H1 (cell line): ENCODE data around the gene CSTF2T. TPM values are rescaled to one million over a fixed set of nuclear protein-coding genes. Genes with fewer than 3 reads are reported as not detected.

Experiments
- CTCF ChIA-PET: fragments of 300-600 bp; sonication (Branson Sonifier 250); formaldehyde crosslinking; loops from one replicate; lab custom pipeline; 2021; ENCODE audit not compliant: partially characterized antibody; lab: Charles Lee
- POLR2A ChIA-PET: fragments of 300-600 bp; sonication (Branson Sonifier 250); formaldehyde crosslinking; loops from one replicate; lab custom pipeline; 2021; ENCODE audit warnings: inconsistent platforms; ENCODE audit not compliant: partially characterized antibody; lab: Charles Lee
- DNase-seq, 2 experiments: peaks; one replicate each; pipeline versions ENCODE4 v3.0.0 to v3.0.0-alpha.2; 2010 to 2022; ENCODE audit warnings: low spot score in 2 of 2, low read depth in 1 of 2, mixed read lengths in 1 of 2
- FAIRE-seq: peaks from 2 replicates; lab custom pipeline; 2011; peaks lifted over from hg19 to GRCh38; lab: Jason Lieb, UNC
- H2AFZ ChIP-seq: 2 replicates; pipeline ENCODE4 v1.8.1; 2012; ENCODE audit warnings: low read length, inconsistent platforms
- H2AK5ac ChIP-seq: 2 replicates; pipeline ENCODE4 v1.6.1; 2013; ENCODE audit warnings: low read depth, low read length
- H2BK120ac ChIP-seq: replicated peaks from 2 replicates; pipeline ENCODE3; 2013; ENCODE audit warnings: low read depth, low read length, inconsistent platforms
- H2BK12ac ChIP-seq: 2 replicates; pipeline ENCODE4 v1.6.1; 2013; ENCODE audit warnings: low read depth, low read length
- H2BK15ac ChIP-seq: 2 replicates; pipeline ENCODE4 v1.6.1; 2013; ENCODE audit warnings: low read length
- H2BK20ac ChIP-seq: 2 replicates; pipeline ENCODE4 v1.6.1; 2013; ENCODE audit warnings: low read length
- H2BK5ac ChIP-seq: 2 replicates; pipeline ENCODE4 v1.6.1; 2013; ENCODE audit warnings: low read depth, low read length
- H3K14ac ChIP-seq: 2 replicates; pipeline ENCODE4 v1.6.1; 2013; ENCODE audit warnings: inconsistent platforms; ENCODE audit not compliant: insufficient read length
- H3K18ac ChIP-seq: 2 replicates; pipeline ENCODE4 v1.6.1; 2013; ENCODE audit warnings: low read length; ENCODE audit errors: extremely low read depth
- H3K23ac ChIP-seq: 2 replicates; pipeline ENCODE4 v1.6.1; 2013; ENCODE audit warnings: inconsistent platforms; ENCODE audit not compliant: insufficient read length
- H3K23me2 ChIP-seq: 2 replicates; pipeline ENCODE4 v1.6.1; 2013; ENCODE audit warnings: low read depth, low read length
- H3K27ac ChIP-seq: 2 replicates; pipeline ENCODE4 v1.6.1; 2011; ENCODE audit warnings: low read depth, low read length, inconsistent platforms
- H3K27me3 ChIP-seq, 4 experiments: replicated peaks in 1 of 4; 1 replicate in 1 of 4; 2 replicates in 3 of 4; pipeline versions ENCODE4 v1.6.1 to v1.8.1; 2011 to 2013; ENCODE audit warnings: low read length in 3 of 4, mild to moderate bottlenecking in 3 of 4, inconsistent platforms in 2 of 4, mixed read lengths in 2 of 4, moderate library complexity in 1 of 4; ENCODE audit not compliant: control insufficient read depth in 3 of 4, insufficient read depth in 3 of 4; ENCODE audit errors: extremely low read depth in 1 of 4
- H3K36me3 ChIP-seq, 4 experiments: 2 replicates each; pipeline versions ENCODE4 v1.6.1 to v1.8.1; 2011 to 2013; ENCODE audit warnings: mild to moderate bottlenecking in 4 of 4, low read length in 3 of 4, moderate library complexity in 2 of 4, control low read depth in 1 of 4, inconsistent platforms in 1 of 4; ENCODE audit not compliant: insufficient read depth in 4 of 4, control insufficient read depth in 2 of 4
- H3K4ac ChIP-seq: replicated peaks from 2 replicates; pipeline ENCODE3; 2013; ENCODE audit warnings: low read length, low read depth, mixed read lengths, inconsistent platforms; ENCODE audit not compliant: insufficient read length
- H3K4me1 ChIP-seq, 4 experiments: replicated peaks in 1 of 4; 1 replicate in 1 of 4; 2 replicates in 3 of 4; pipeline versions ENCODE4 v1.6.1 to v1.8.1; 2011 to 2013; ENCODE audit warnings: low read length in 3 of 4, inconsistent platforms in 2 of 4, mixed read lengths in 1 of 4; ENCODE audit not compliant: insufficient read depth in 4 of 4, control insufficient read depth in 3 of 4
- H3K4me2 ChIP-seq, 2 experiments: 2 replicates each; pipeline versions ENCODE4 v1.6.1 to v1.8.1; 2011 to 2013; ENCODE audit warnings: low read depth in 2 of 2, low read length in 2 of 2, control low read depth in 1 of 2, inconsistent platforms in 1 of 2, mild to moderate bottlenecking in 1 of 2; ENCODE audit not compliant: insufficient read depth in 1 of 2
- H3K4me3 ChIP-seq, 4 experiments: fragments of 200-600, 300-600 bp in 1 of 4; sonication (generic), shearing (Covaris generic), sonication (Bioruptor Twin) in 1 of 4; 2 replicates each; pipeline versions ENCODE4 v1.5.1 to v1.8.1; 2011 to 2016; ENCODE audit warnings: low read length in 4 of 4, low read depth in 3 of 4, control low read depth in 2 of 4, inconsistent platforms in 2 of 4, mild to moderate bottlenecking in 2 of 4, mixed read lengths in 1 of 4, moderate library complexity in 1 of 4; ENCODE audit not compliant: insufficient read depth in 2 of 4; ENCODE audit errors: extremely low read depth in 1 of 4
- H3K56ac ChIP-seq: replicated peaks from 2 replicates; pipeline ENCODE3; 2013; ENCODE audit warnings: low read depth, mild to moderate bottlenecking, mixed read lengths, low read length, inconsistent platforms; ENCODE audit not compliant: insufficient read length
- H3K79me1 ChIP-seq: 2 replicates; pipeline ENCODE4 v1.6.1; 2013; ENCODE audit warnings: low read depth, low read length, control low read depth
- H3K79me2 ChIP-seq, 2 experiments: 2 replicates each; pipeline versions ENCODE4 v1.6.1 to v1.8.1; 2012 to 2013; ENCODE audit warnings: low read length in 2 of 2, mild to moderate bottlenecking in 2 of 2, inconsistent platforms in 1 of 2; ENCODE audit not compliant: insufficient read depth in 2 of 2, control insufficient read depth in 1 of 2
- H3K9ac ChIP-seq, 4 experiments: replicated peaks in 1 of 4; 1 replicate in 1 of 4; 2 replicates in 3 of 4; pipeline versions ENCODE4 v1.6.1 to v1.8.1; 2011 to 2013; ENCODE audit warnings: low read depth in 3 of 4, low read length in 3 of 4, control low read depth in 2 of 4, mild to moderate bottlenecking in 2 of 4, moderate library complexity in 2 of 4, inconsistent platforms in 1 of 4; ENCODE audit errors: extremely low read depth in 1 of 4
- H3K9me3 ChIP-seq, 2 experiments: 2 replicates each; pipeline versions ENCODE4 v1.6.1 to v1.8.1; 2012 to 2013; ENCODE audit warnings: mild to moderate bottlenecking in 2 of 2, moderate library complexity in 2 of 2, control low read depth in 1 of 2, inconsistent platforms in 1 of 2, low read depth in 1 of 2, low read length in 1 of 2, mixed read lengths in 1 of 2; ENCODE audit not compliant: insufficient read depth in 2 of 2
- H4K20me1 ChIP-seq, 2 experiments: replicated peaks in 1 of 2; 2 replicates each; pipeline versions ENCODE3 to v1.8.1; 2011 to 2013; ENCODE audit warnings: inconsistent platforms in 2 of 2, low read length in 2 of 2, mild to moderate bottlenecking in 1 of 2; ENCODE audit not compliant: insufficient read depth in 2 of 2, control insufficient read depth in 1 of 2
- H4K5ac ChIP-seq: 2 replicates; pipeline ENCODE4 v1.6.1; 2013; ENCODE audit warnings: low read length, low read depth, mixed read lengths, inconsistent platforms; ENCODE audit not compliant: insufficient read length
- H4K8ac ChIP-seq: 2 replicates; pipeline ENCODE4 v1.8.0; 2013; ENCODE audit warnings: mild to moderate bottlenecking, moderate library complexity, low read length, inconsistent platforms; ENCODE audit not compliant: insufficient read depth; ENCODE audit errors: extremely low read depth
- H4K91ac ChIP-seq: replicated peaks from 2 replicates; pipeline ENCODE3; 2013; ENCODE audit warnings: low read length, mixed read lengths, inconsistent platforms; ENCODE audit not compliant: insufficient read length
- CBX8 ChIP-seq: fragments of 300-800, 300-1000 bp; sonication (generic); IDR thresholded peaks from 2 replicates; pipeline ENCODE4 v1.7.1; 2016; ENCODE audit warnings: low read depth, low read length, borderline replicate concordance
- GABPA ChIP-seq: IDR thresholded peaks from 2 replicates; pipeline ENCODE4 v1.6.1; 2011; ENCODE audit warnings: mild to moderate bottlenecking, low read length, moderate library complexity, borderline replicate concordance; ENCODE audit not compliant: insufficient read depth
- KDM5A ChIP-seq: fragments of 200-600 bp; IDR thresholded peaks from 2 replicates; pipeline ENCODE4 v1.7.1; 2012; ENCODE audit warnings: mild to moderate bottlenecking, low read length, inconsistent platforms, mixed read lengths
- MAFK ChIP-seq: IDR thresholded peaks from 2 replicates; pipeline ENCODE4 v1.6.1; 2012; ENCODE audit warnings: low read depth, mild to moderate bottlenecking, improper control_type of control experiment, low read length
- RBBP5 ChIP-seq: IDR thresholded peaks from 2 replicates; pipeline ENCODE4 v1.7.1; 2012; ENCODE audit warnings: low read depth, mild to moderate bottlenecking, inconsistent platforms, low read length, moderate library complexity, borderline replicate concordance
- SIN3A ChIP-seq, 2 experiments: IDR thresholded peaks in 1 of 2; conservative IDR thresholded peaks in 1 of 2; 2 replicates each; pipeline ENCODE4 v1.6.1; 2011 to 2012; ENCODE audit warnings: low read length in 2 of 2, improper control_type of control experiment in 1 of 2, low read depth in 1 of 2, mild to moderate bottlenecking in 1 of 2
- SIX5 ChIP-seq: IDR thresholded peaks from 2 replicates; pipeline ENCODE4 v1.6.1; 2011; ENCODE audit warnings: mild to moderate bottlenecking, low read depth, low read length
- WGBS, 2 experiments: shearing (Covaris generic) in 1 of 2; methylation state at CpG; one replicate each; pipeline versions ENCODE4 v1.1.6 to v1.1.7; 2013 to 2015; ENCODE audit warnings: low lambda C conversion rate in 2 of 2, mixed read lengths in 2 of 2, inconsistent platforms in 1 of 2, low coverage in 1 of 2, missing lambda C conversion rate in 1 of 2; ENCODE audit not compliant: insufficient replicate concordance in 2 of 2, insufficient coverage in 1 of 2, insufficient read length in 1 of 2; ENCODE audit errors: extremely low coverage in 1 of 2, missing lambda C conversion rate in 1 of 2; 5-methylcytosine and 5-hydroxymethylcytosine counted together
- polyA plus RNA-seq, 7 experiments: library from polyadenylated mRNA; depleted of rRNA in 3 of 7; stranded (reverse) in 5 of 7; unstranded in 2 of 7; fragments of >200 nt in 5 of 7; fragments of 200-250 nt in 2 of 7; gene quantifications; 1 replicate in 5 of 7; 2 replicates in 1 of 7; 4 replicates in 1 of 7; pipeline versions ENCODE4 v1.2.1 to v1.2.3, GENCODE V29; 2011 to 2013; ENCODE audit warnings: missing spikeins in 2 of 7, mixed read lengths in 2 of 7
- total RNA-seq: library from RNA; stranded (reverse); fragmentation: NEBNext Ultra II Directional; extraction: Animal tissue kit (Norgen Biotek cat#: 25700); gene quantifications from 2 replicates; pipeline ENCODE4 v1.2.1, GENCODE V29; 2021
- TF ChIP-seq, protein P1 (sequence below): IDR thresholded peaks from 2 replicates; pipeline ENCODE4 v1.6.1; 2012; ENCODE audit warnings: inconsistent platforms

CSTF2T gene
- total and polyA plus RNA-seq, 2 of the 8 experiments (the other 6 are each of a cell fraction or from before 2014, with no cell fraction given) = 9.4 to 32.4 TPM

DNA sequence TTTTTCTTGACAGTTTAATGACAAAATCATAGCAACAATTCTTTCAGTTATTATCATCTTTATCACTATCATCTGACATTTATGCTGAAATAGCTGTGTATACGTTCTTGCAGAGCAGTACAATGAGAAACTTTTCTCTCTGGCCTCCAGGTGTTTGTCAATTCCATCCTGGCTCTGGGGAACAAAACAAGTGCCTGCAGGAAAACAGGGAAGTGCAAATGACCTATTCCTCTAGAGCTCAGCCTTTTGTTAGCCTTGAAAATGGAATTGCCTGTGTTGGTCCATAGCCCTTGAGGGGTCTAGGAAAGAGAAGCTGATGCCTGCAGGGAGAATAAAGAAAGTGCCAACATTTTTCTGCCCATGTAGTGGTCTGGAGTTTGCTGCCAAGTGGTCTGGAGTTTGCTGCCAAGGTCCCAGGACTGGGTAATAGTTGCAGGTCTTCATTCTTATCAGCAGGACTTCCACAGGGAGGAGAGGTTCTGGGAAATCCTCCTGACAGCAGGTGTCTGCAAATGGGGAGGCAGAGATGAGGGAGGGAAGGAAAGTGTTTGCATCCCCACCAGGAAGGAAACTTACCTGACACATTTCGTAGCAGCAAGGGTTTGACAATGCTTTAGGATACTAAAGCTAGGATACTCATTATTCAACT is 10.1 kb upstream of the CSTF2T start:
- no peaks in the 10 kb centered on the region for H3K9me3 ChIP-seq
- H3K23ac ChIP-seq = no peak overlapping the region
- peaks cover 0 to 7% (median under 1%) of the 10 kb centered on the region in 4 experiments; a peak in 1 of 7 replicates for H3K4me1 ChIP-seq
- H2AFZ ChIP-seq = no peak overlapping the region
- H3K56ac ChIP-seq = no peak overlapping the region
- H2BK12ac ChIP-seq = no peak overlapping the region
- no peak overlapping the region for H2BK15ac ChIP-seq
- no peak overlapping the region for H3K4me3 ChIP-seq
- POLR2A ChIA-PET = interaction anchor here (0.6 to 1.1 kb wide), 3 partner anchors 9 to 12 kb away, joined by 3 read pairs; no protein-coding TSS in a partner anchor
- no peak overlapping the region for H3K9ac ChIP-seq
- no peak overlapping the region for H4K5ac ChIP-seq
- peak overlapping the region in 1 of 2 experiments; percentile 33; a peak in 1 of 4 replicates for H3K4me2 ChIP-seq
- H3K27ac ChIP-seq = no peak overlapping the region
- TF ChIP-seq RBBP5 (no peak), CBX8 (no peak), SIN3A (conservative IDR thresholded peaks at IDR 0.05 in 1 of 2, IDR thresholded peaks at IDR 0.05 in 1 of 2; ENCODE audit: low read depth in 1 of 2, low read length in 2 of 2) (no peak), KDM5A (no peak), GABPA (no peak), SIX5 (no peak), MAFK (no peak)
- TF ChIP-seq, protein P1, sequence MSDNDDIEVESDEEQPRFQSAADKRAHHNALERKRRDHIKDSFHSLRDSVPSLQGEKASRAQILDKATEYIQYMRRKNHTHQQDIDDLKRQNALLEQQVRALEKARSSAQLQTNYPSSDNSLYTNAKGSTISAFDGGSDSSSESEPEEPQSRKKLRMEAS = no peak
- TF ChIP-seq, all 59 proteins: peak for 0
- no peak overlapping the region for H3K14ac ChIP-seq
- 67% methylated on average over 2 of the region's 2 CpGs; no CpG with 5 or more reads in 1 of the 2 experiments for WGBS, 2 experiments
- H3K4ac ChIP-seq = no peak overlapping the region
- H3K36me3 ChIP-seq = no peaks in the 10 kb centered on the region
- no peak overlapping the region for H2BK5ac ChIP-seq
- H2BK20ac ChIP-seq = no peak overlapping the region
- no peak overlapping the region for H4K8ac ChIP-seq
- H4K91ac ChIP-seq = peak overlapping the region; percentile 45
- no peaks in the 10 kb centered on the region for H4K20me1 ChIP-seq
- H2BK120ac ChIP-seq = no peak overlapping the region
- H2AK5ac ChIP-seq = no peak overlapping the region
- H3K18ac ChIP-seq = no peak overlapping the region
- DNase-seq (no peak), FAIRE-seq (peak; percentile 39)
- H3K79me2 ChIP-seq = no peaks in the 10 kb centered on the region
- no peaks in the 10 kb centered on the region for H3K27me3 ChIP-seq
- H3K79me1 ChIP-seq = no peaks in the 10 kb centered on the region
- CTCF ChIA-PET = interaction anchor here (1.2 kb wide), 1 partner anchor 320 kb away, joined by 5 read pairs; no protein-coding TSS in a partner anchor
- no peaks in the 10 kb centered on the region for H3K23me2 ChIP-seq
